Heart left ventricle (tissue), 13 donors: Measurements from ENCODE around the gene MSI2.

Experiments used
- CTCF ChIP-seq, 12 donors: fragments of 200-600 bp; sonication (generic) in 4 of 12; IDR thresholded peaks; one replicate each; pipeline versions ENCODE4 v1.5.0 to v1.8.0; 2018 to 2022; ENCODE audit warnings: antibody characterized with exemption in 12 of 12, mild to moderate bottlenecking in 5 of 12
- POLR2A ChIP-seq, 2 donors: fragments of 450-650 bp; IDR thresholded peaks; one replicate each; pipeline ENCODE4 v1.6.1; 2017; ENCODE audit warnings: antibody characterized with exemption in 2 of 2, mild to moderate bottlenecking in 2 of 2, moderate library complexity in 2 of 2
- donor health status: ischemic (EF 13 %, LVEDD 7.1; RV severe dilation, severe dysfunction).
- donor health status: DM: no; HTN: yes; CAD: no.
- donor health status: DM: no; HTN: no; CAD: no.
- donor health status: ischemic (EF 25% LVEDD 6.9; RV normal size, moderate dysfunction).
- donor health status: ischemic (EF 25% LVEDD 5.7; RV mildly dilated, moderate dysfunction).
- donor health status: ischemic (EF 35%, LVEDD 5.7; RV mildly dilated, moderate dysfunction).
- donor health status: nonischemic (EF 11% LVEDD 7.7; RV severe dilation, severe dysfunction).
- donor health status: DM: yes; HTN: yes; CAD: no.
- donor health status: PGD.
- donor health status: ischemic (EF 29% LVEDD 5.4; RV normal size, mild dysfunction).
- donor health status: nonischemic (EF 23%, LVEDD 6.1; RV moderate dilation, normal function).

GRCh38 chr17:57678393-57678792, 422.1 kb downstream of the MSI2 start:
- TF ChIP-seq CTCF (IDR thresholded peaks at IDR 0.05) = no peak
- TF ChIP-seq POLR2A (IDR thresholded peaks at IDR 0.05) = no peak
